Spleen (tissue), 7 donors: ENCODE results near the gene SIGLEC11.

ENCODE experiments used
- CTCF ChIP-seq, 11 experiments: fragments of 200-600 bp in 7 of 11; fragments of 450-650 bp in 4 of 11; sonication (generic) in 4 of 11; IDR thresholded peaks in 8 of 11; conservative IDR thresholded peaks in 3 of 11; 1 replicate in 7 of 11; 2 replicates in 4 of 11; pipeline versions ENCODE4 v1.4.0 to v1.8.0; 2016 to 2021; ENCODE audit warnings: antibody characterized with exemption in 11 of 11, inconsistent platforms in 4 of 11, mild to moderate bottlenecking in 1 of 11
- POLR2AphosphoS5 ChIP-seq, 3 donors: sonication (generic); formaldehyde crosslinking; IDR thresholded peaks; one replicate each; pipeline ENCODE4 v1.5.1; 2017; ENCODE audit warnings: antibody characterized with exemption in 3 of 3
- donor health status: DM: no; HTN: no; CAD: no; lungs with moderate emphysema.
- donor health status: DM: no; HTN: no; CAD: no.
- donor health status: DM: no; HTN: no; CAD: no.

GRCh38 chr19:49939721-49940481 lies 21.1 kb downstream of the SIGLEC11 start:
- TF ChIP-seq POLR2AphosphoS5 (IDR thresholded peaks at IDR 0.05), result peak in 2 of 3 donors; percentile 41 to 48
- TF ChIP-seq CTCF (IDR thresholded peaks at IDR 0.05 in 8 of 11, conservative IDR thresholded peaks at IDR 0.05 in 3 of 11), result no peak
